ENCODE measurements around the gene FOXO1.

GRCh38 chr13:40660692-40661091 lies 5.7 kb downstream of the FOXO1 start:
- TF ChIP-seq CEBPB (IDR thresholded peaks at IDR 0.05; ENCODE audit: low read depth) (no peak), EZH2phosphoT487 (IDR thresholded peaks at IDR 0.05; ENCODE audit: borderline replicate concordance) (no peak), POLR2A (IDR thresholded peaks at IDR 0.05; ENCODE audit: borderline replicate concordance, extremely low read depth, insufficient read depth, insufficient read length) (no peak), ELF1 (IDR thresholded peaks at IDR 0.05; ENCODE audit: borderline replicate concordance, low read depth) (no peak), EZH2 (IDR thresholded peaks at IDR 0.05) (no peak), SIN3A (IDR thresholded peaks at IDR 0.05; ENCODE audit: low read depth) (no peak), POLR2AphosphoS5 (IDR thresholded peaks at IDR 0.05; ENCODE audit: low read depth, low read length) (no peak), SP1 (IDR thresholded peaks at IDR 0.05; ENCODE audit: low read depth) (no peak), ZNF274 (IDR thresholded peaks at IDR 0.05; ENCODE audit: low read depth, low read length) (no peak), YY1 (IDR thresholded peaks at IDR 0.05; ENCODE audit: extremely low read depth, insufficient replicate concordance, low read depth, low read length) (no peak), MAX (IDR thresholded peaks at IDR 0.05) (no peak), SRF (IDR thresholded peaks at IDR 0.05; ENCODE audit: low read depth) (no peak)
- TF ChIP-seq, protein P1, sequence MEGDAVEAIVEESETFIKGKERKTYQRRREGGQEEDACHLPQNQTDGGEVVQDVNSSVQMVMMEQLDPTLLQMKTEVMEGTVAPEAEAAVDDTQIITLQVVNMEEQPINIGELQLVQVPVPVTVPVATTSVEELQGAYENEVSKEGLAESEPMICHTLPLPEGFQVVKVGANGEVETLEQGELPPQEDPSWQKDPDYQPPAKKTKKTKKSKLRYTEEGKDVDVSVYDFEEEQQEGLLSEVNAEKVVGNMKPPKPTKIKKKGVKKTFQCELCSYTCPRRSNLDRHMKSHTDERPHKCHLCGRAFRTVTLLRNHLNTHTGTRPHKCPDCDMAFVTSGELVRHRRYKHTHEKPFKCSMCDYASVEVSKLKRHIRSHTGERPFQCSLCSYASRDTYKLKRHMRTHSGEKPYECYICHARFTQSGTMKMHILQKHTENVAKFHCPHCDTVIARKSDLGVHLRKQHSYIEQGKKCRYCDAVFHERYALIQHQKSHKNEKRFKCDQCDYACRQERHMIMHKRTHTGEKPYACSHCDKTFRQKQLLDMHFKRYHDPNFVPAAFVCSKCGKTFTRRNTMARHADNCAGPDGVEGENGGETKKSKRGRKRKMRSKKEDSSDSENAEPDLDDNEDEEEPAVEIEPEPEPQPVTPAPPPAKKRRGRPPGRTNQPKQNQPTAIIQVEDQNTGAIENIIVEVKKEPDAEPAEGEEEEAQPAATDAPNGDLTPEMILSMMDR (IDR thresholded peaks at IDR 0.05 in 2 of 3, conservative IDR thresholded peaks at IDR 0.05 in 1 of 3; ENCODE audit: borderline replicate concordance in 1 of 3, insufficient read depth in 1 of 3, low read depth in 2 of 3, low read length in 2 of 3) = no peak
- TF ChIP-seq, protein P2, sequence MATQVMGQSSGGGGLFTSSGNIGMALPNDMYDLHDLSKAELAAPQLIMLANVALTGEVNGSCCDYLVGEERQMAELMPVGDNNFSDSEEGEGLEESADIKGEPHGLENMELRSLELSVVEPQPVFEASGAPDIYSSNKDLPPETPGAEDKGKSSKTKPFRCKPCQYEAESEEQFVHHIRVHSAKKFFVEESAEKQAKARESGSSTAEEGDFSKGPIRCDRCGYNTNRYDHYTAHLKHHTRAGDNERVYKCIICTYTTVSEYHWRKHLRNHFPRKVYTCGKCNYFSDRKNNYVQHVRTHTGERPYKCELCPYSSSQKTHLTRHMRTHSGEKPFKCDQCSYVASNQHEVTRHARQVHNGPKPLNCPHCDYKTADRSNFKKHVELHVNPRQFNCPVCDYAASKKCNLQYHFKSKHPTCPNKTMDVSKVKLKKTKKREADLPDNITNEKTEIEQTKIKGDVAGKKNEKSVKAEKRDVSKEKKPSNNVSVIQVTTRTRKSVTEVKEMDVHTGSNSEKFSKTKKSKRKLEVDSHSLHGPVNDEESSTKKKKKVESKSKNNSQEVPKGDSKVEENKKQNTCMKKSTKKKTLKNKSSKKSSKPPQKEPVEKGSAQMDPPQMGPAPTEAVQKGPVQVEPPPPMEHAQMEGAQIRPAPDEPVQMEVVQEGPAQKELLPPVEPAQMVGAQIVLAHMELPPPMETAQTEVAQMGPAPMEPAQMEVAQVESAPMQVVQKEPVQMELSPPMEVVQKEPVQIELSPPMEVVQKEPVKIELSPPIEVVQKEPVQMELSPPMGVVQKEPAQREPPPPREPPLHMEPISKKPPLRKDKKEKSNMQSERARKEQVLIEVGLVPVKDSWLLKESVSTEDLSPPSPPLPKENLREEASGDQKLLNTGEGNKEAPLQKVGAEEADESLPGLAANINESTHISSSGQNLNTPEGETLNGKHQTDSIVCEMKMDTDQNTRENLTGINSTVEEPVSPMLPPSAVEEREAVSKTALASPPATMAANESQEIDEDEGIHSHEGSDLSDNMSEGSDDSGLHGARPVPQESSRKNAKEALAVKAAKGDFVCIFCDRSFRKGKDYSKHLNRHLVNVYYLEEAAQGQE (IDR thresholded peaks at IDR 0.05; ENCODE audit: low read depth) = no peak

All from HCT116 (cell line).